Stimulated activated CD4-positive, alpha-beta T cell treated with anti-CD3 and anti-CD28 coated beads, Interleukin-4, amount 100 ng/mL, for 48 hours (primary cell): ENCODE measurements around the gene DNAH2.

ENCODE experiments used
- DNase-seq, 2 donors: peaks; one replicate each; pipeline ENCODE4 v3.0.0-alpha.2; 2020; ENCODE audit warnings: low read depth in 2 of 2

DNAH2 gene

DNA sequence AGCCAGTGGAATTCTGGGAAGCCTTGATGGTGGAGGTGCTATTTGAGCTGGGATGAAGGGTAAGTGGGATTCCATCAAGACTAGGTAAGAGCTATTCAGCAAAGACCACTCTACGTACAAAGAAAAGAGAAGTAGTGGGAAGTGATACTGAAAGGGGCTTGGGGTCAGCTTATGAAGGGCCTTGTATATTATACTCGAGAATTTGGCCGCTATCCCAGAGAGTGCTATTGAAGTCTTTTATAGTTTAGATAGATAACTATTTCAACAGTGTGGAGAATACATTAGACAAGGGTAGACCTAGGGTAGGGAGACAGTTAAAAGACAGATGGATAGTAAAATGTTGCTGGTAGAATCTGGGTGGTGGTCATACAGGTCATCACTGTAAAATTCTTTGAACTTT, 10.3 kb downstream of the DNAH2 start:
- DNase-seq = no peak

DNA sequence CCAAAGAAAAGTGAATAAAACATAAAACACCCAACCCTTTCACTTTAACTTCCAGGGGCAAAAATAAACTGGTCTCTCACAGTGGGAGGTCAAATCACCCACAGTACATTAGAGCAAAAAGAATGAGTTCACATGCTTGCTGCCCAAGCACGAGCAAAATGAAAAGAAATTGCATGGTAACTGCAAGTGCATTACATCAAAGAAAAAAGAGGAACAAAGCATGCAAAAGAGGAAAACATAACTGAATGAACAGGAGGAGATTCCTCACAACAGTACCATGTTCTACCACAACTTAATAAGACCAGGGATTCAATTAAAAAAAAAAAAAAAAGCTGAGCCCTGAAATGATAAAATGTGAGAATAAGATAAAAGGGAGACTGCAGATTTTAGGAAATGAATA, 12.3 kb downstream of the DNAH2 start:
- no peak for DNase-seq

DNA sequence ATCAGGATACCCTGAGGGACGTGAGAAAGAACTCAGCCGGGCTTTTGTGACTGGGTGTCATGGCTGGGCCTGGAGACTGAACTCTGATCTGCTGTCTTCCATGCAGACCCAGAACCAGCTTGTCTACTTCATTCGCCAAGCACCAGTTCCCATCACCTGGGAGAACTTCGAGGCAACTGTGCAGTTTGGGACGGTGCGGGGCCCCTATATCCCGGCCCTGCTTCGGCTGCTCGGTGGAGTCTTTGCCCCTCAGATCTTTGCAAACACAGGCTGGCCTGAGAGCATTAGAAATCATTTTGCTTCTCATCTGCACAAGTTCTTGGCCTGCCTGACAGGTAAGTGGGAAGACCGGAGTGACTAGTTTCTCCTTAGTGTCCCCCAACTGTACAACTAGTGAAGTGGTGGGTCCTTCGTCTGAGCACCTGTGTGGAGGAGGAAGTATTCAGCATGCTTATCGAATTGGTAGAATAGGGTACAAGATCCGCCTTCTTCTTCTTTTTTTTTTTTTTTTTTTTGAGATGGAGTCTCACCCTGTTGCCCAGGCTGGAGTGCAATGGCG, 15.5 kb downstream of the DNAH2 start:
- no peak for DNase-seq

DNA sequence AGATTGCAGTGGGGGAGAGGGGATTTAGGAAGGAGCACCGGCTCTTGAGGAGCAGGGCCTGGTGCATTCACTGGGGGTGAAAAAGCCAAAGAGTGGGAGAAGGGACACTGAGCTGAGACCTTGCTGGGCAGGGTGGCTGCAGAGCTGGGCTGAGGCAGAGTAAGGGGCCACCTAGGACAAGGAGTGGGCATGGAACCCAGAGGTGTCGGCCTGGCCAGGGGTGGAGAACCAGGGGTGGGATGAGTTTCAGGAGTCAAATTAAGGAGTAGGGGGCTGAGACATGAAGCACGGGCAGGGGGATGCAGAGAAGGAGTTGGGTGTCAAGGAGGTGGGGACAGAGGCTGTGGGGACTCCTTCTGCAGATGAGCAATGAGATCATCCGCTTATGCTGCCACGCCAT, 20.1 kb downstream of the DNAH2 start:
- no peak for DNase-seq

DNA sequence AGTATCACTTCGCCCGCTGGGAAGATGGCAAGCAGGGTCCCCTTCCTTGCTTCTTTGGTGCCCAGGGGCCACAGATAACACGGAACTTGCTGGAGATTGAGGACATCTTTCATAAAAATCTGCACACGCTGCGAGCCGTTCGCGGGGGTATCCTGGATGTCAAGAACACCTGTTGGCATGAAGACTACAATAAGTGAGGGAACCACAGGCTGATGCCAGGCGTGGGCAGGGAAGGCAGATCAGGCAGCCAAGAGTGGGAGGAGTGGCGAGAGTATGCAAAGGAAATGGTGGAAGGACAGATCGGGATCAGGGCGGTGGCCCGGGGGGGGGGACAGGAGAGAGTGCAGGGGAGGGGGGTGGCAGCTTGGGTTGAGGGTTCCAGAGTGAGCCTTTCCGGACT, 22.2 kb downstream of the DNAH2 start:
- no peak for DNase-seq

DNA sequence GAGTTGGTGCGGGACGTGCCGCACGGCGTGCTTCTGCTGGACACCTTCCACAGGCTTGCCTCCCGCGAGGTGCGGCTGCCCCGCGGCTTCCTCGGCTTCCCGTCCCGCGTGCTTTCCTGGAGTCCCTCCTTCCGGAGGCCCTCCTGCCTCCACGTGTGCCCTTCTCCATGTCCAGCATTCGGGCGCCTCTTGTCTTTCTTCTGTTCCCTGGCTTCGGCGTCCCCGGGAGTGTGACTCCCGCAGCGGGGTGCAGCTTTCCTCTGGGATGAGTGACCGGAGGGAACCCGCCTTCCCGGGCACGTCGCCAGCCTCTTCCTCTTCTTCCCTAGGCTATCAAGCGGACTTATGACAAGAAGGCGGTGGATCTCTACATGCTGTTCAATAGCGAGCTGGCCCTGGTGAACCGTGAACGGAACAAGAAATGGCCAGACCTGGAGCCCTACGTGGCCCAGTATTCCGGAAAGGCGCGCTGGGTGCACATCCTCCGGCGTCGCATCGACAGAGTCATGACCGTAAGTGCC, 23.0 kb downstream of the DNAH2 start:
- no peak for DNase-seq

DNA sequence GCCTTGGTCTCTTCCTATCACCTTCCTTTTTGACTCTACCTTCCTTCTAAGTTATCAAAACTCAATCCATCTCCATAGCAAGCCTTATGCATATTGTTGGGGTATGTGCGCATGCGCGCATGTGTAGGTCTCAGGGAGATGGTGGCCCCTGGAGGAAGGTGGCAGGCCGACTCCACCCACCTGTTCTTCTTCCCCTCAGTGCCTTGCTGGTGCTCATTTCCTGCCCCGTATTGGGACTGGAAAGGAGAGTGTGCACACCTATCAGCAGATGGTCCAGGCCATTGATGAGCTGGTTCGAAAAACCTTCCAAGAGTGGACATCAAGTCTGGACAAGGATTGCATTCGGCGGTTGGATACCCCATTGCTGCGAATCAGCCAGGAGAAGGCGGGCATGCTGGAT, 25.2 kb downstream of the DNAH2 start:
- DNase-seq = no peak

DNA sequence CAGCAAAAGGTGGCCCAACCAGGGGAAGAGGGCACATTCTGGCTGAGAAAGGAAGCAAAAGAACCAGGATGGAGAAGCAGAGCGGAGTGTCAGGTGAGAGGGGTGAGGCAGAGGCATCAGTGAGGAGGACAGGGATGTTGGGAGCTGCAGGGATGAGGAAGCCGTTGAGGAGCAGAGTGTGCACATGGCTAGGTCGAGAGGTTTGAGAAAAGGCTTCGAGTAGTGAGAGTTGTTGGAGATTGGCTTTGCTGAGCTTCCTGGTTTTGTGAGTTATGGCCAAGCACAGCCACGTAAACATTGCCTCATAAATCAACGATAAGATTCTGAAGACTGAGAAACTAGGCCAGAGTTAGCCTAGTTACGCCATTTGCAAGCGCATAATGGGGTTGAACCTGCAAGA, 26.9 kb downstream of the DNAH2 start:
- DNase-seq = no peak

DNA sequence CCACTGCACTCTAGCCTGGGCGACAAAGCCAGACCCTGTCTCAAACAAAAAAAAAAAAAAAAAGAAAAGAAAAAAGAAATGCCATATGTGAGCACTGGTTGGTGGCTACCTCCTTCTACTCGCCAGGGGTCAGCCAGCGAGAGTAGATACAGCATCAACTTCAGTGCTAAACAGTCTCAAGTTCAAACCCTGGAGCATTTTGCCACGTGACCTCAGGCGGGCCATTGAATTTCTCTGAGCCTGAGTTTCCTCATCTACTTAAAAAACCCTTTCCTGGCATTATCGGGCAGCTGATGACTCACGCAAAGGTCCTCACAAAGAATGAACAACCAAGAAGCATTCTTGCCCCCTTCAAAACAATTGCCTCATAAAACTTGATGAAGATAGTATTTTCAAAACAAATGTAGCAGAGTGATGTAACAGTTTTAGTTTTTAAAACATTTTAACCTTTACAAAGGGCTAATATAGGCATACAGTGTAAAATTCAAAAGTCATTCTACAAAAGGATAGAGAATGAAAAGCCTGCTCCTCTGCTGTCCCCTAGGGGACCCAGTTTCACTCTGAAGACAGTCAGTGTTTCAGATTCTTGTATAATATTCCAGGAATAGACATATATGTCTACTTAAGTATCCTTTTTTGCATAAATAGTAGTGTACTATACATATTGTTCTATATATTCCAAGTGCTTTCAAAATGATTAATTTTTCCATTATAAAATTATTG, 28.4 kb downstream of the DNAH2 start:
- no peak for DNase-seq

DNA sequence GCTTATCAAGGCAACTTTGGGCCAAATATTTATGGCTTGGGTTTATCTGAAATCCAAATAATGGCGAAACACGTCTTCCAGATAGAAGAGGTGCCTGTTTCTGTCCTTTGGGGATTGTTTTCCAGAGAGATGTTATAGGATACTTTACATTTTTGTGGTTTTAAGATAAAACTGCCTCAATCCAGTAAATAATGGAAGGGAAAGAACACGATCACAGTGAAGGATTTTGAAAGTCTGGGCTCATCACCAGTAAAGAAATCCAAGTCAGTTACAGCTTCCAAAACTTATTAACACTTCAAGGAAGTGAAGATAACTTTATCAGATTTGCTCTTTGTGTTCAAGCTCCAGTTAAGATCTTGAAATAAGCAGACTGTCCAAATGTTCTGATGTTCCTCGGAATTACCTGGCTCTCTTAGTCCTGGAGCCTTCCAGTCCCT, 30.1 kb downstream of the DNAH2 start:
- no peak for DNase-seq

DNA sequence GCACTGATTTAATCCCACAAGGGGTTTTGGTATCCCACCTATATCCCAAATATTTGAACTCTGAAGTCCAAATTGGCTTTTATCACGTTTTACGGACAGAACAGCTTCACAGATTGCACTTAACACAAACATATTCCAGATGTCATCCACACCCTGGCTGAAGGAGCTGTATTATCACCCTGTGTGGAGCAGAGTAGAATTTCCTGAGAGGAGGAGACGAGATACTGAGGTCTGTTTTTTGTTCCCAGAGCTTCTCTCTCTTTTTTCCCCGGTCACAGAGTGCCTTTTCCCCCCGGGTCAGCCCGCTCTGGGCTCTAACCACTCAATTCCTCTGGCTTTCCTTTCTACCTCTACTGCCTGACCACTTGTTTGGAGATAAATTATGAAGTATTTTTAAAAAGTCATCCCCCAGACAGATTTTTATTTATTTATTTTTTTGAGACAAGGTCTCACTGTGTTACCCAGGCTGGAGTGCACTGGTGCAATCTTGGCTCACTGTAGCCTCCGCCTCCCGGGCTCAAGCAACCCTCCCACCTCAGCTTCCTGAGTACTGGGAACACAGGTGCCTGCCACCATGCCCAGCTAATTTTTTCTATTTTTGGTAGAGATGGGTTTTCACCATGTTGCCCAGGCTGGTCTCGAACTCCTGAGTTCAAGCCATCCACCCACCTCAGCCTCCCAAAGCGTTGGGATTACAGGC, 30.7 kb downstream of the DNAH2 start:
- no peak for DNase-seq

DNA sequence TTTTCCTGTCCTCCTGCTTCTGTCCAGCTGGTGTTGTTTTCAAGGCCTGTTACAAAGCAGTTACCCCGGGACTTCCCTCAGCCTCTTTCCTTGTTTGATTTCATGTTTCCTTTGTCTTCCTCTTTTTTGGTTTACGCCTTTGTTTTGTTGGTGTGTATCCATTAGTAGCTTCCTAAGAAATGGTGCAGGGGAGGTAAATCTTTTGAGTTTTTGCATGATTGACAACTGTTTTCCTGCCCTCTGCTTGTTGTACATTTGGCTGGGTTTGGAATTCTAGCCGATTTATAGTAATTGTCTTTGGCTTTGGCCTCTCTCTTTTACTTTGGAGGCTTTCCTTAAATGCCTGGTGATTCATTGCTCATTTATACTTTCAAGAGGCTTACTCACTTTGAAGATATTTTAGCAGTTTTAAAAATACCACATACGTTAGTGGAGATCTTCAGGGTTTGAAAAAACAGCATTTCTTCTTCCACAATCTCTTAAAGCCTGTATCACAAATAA, 32.8 kb downstream of the DNAH2 start:
- no peak for DNase-seq

DNA sequence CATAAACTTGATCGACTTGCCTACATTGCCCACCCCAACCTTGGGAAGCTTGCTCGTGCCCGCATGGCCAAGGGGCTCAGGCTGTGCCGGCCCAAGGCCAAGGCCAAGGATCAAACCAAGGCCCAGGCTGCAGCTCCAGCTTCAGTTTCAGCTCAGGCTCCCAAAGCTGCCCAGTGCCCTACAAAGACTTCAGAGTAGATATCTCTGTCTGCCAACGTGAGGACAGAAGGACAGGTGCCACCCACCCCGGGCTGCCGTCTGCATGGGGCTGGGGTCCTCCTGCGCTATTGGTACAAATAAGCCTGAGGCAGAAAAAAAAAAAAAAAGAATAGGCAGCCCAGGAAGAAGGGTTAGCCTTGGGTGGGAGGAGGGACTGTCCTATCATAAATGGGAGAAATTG, 37.1 kb downstream of the DNAH2 start:
- DNase-seq = no peak

DNA sequence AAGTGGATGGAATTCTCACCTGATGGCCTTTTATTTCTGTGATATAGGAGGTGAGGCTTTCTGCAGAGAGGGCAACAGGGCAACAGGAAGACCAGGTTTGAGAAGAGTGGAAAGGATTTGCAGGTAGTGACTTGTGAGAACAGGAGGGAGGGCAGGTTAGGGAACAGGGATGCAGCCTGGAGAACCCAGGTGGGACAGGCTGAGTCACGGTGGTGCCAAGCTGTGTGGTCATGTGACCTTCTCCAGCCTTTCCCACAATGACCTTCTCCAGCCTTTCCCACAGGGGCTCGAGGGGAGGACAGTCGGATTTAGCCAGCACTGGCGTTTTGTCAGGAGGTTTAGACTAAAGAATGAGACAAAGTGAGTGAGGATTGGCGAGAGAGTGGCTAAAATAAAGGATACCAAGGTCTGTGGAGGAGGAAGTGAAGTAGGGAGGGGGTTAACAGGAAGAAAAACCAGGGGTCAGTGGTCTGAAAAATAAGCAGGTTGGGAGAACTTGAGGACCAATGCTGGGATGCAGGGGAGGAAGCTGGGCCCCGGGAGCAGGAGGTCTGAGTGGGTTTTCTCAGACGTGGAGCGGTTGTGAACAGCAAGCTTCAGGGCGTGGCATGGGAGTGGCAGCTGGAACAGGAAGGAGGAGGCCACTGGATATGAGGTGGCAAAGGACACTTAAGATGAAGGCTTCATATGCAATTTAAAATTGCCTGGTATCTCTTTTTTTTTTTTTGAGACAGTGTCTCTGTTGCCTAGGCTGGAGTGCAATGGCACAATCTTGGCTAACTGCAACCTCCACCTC, 37.7 kb downstream of the DNAH2 start:
- DNase-seq = no peak

DNA sequence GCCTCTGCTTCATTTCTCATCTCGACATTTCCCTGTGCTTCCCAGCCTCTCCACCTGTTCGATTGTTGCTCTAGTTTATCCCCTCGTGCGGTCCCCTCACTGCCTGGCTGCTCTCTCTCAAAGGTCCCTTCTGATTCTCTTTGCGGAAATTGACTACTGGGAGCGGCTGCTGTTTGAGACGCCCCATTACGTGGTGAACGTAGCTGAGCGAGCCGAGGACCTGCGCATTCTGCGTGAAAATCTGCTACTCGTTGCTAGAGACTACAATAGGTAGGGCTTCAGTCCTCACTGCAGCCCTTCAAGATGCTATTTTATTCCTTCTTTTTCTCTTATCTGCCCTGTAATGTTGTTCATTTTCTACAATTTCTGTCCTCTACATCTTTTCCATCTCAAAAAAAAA, 39.4 kb downstream of the DNAH2 start:
- no peak for DNase-seq

DNA sequence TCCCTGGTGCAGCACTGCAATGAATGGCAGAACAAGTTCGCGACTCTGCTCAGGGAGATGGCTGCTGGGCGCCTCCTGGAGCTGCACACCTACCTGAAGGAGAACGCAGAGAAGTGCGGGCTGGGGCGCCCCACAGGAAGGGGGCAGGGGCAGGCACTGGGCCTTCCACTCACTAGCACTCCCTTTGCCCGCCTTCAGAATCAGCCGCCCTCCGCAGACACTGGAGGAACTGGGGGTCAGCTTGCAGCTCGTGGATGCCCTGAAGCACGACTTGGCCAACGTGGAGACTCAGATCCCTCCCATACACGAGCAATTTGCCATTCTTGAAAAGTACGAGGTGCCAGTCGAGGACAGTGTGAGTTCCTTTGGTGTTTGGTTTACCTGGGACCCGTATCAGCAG, 46.4 kb downstream of the DNAH2 start:
- DNase-seq = no peak

DNA sequence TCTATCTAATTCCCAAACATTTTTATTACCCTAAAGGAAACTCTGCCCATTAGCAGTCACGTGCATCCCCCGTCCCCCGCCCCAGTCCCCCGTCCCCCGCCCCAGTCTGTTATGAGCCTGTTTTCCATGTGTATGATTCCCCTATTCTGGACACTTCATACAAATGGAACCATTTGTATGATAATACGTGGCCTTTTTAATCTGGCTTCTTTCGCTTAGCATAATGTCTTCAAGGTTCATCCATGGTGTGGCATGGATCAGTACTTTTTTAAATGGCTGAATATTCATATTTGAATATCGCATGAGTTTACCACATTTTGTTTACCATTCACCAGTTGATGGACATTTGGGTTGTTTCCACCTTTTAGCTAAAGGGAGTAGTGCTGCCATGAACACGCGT, 49.5 kb downstream of the DNAH2 start:
- no peak for DNase-seq

DNA sequence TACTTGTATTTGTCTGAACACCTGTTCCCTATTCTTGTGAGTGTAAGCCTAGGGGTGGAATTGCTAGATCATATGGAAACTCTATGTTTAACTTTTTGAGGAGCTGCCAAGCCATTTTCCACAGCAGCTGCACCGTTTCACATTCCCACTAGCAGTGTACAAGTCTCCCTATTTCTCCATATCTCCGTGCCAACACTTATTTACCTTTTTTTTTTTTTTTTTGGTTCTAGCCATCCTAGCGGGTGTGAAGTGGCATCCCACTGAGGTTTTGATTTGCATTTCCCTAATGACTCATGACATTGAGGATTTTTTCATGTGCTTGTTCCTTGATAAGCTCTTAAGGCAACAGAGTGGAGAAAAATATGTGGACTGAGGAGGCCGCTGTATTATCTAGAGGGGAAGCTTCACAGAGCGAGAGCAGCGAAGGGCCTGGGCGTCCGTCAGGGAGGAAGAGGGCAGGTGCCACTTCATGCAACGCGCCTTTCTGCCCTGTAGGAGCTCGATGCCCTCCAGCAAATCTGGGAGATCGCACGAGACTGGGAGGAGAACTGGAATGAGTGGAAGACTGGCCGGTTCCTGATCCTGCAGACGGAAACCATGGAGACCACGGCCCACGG, 50.0 kb downstream of the DNAH2 start:
- DNase-seq = no peak

DNA sequence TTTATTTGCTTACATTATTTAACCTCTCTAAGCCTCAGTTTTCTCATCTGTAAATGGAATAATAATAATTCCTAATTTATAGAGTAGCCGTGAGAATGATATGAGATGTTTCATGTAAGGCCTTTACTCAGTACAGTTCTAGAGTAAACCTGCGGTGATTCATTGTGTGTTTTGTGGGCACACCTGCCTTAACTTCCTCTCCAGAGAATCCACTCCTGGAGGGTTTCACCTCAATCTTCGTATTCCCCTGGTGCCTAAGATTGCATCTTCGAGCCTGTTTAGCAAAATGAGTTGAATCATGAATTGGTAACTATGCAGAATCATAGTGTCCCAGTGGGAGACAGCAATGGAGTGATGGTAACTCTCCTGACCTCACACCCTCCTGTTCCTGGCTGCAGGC, 52.3 kb downstream of the DNAH2 start:
- DNase-seq = no peak

DNA sequence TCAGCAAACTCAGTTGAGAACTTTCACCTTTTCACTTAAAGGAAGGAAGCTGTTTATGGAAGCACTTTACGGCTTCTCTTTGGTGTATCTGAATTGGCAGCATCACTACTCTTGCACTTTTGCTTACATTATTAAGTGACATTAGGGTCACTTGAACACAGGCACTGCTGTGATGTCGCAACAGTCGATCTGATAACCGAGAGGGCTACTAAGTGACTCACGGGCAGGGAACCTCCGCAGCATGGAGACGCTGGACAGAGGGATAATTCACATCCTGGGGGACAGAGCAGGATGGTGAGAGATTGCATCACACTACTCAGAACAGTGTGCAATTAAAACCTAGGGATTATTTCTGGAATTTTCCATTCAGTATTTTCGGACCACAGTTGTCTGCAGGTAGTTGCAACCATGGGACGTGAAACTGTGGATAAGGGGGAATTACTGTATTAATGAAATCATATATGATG, 56.5 kb downstream of the DNAH2 start:
- no peak for DNase-seq

DNA sequence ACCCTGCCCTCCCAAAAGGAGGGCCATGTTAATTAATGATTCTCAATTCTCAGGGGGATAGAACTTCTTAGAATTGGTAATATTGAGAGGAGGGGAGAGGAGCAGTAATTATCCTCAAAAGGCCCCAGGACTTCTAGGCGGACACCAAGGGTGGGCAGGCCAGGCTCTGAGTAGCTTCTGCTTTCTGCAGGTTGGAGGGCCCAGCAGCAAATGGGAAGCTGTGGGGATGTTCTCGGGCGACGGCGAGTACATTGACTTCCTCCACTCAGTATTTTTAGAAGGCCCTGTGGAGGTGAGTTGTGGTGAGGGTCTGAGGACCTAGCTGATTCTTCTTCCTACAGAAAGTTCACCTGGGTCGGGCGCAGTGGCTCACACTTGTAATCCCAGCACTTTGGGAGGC, 57.5 kb downstream of the DNAH2 start:
- DNase-seq = no peak

DNA sequence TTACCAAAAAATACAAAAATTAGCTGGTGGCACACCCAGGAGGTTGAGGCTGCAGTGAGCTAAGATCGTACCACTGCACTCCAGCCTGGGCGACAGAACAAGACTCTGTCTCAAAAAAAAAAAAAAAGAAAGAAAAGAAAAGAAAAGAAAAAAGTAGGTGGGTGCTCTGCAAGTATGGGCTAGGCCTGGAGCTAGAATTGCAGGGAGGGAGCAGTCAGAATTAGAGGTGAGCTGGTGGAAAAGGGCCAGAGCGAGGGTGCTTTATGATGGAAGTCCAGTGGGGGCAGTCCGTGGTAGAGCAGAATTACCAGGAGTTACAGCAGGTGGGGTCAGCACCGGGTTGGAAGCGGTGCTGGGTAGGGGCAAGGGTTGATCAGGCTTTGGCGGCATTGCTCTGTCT, 59.5 kb downstream of the DNAH2 start:
- DNase-seq = no peak
